ENCODE data around the gene RMI2.

GRCh38 chr16:11334831-11335404 is 10.3 kb upstream of the RMI2 start:
- TF ChIP-seq POLR2A (IDR thresholded peaks at IDR 0.05) (no peak), CTCF (IDR thresholded peaks at IDR 0.05) (no peak)
